AG08395 (cell line): Measurements from ENCODE around the gene RNF2.
A peak's percentile ranks its signal among the peaks of the same experiment; 100 is the strongest.
"Not testable (repeated sequence)": the region's sequence is repeated elsewhere in the genome, so short reads cannot be mapped to it uniquely, and the experiment has no call there.

Experiments used
- DNase-seq: peaks from one replicate; pipeline ENCODE4 v3.0.0; 2012; ENCODE audit warnings: mixed read lengths, low spot score

The RNF2 gene

DNA sequence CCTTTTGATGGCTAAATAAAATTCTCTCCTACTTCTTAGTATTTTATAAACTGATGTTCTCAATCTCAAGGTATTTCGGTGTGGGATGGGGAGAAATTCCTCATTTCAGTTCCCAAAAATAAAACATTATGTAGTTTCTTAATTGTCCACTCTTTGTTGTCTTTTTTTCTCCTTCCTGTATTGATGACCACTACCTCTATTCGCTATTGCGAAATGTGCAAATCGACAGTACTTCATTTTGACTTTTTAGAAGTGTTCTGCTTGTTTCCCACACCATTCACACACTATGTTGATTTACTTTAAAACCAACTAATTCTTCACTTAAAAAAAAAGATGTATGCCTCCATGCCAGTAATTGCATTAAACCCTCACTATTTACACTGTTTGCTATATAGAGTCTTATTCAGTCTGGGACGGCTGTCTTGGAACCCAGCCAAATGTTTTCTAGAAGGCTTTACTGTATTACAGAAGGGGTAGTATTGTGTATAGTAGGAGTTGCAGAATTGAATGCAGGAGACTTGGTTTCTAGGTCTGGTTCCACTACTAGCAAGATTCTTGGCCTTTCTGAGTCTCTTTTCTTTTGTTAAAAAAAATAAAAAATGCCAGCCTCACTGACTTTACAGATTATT is 5.6 kb downstream of the RNF2 start:
- no peak for DNase-seq

DNA sequence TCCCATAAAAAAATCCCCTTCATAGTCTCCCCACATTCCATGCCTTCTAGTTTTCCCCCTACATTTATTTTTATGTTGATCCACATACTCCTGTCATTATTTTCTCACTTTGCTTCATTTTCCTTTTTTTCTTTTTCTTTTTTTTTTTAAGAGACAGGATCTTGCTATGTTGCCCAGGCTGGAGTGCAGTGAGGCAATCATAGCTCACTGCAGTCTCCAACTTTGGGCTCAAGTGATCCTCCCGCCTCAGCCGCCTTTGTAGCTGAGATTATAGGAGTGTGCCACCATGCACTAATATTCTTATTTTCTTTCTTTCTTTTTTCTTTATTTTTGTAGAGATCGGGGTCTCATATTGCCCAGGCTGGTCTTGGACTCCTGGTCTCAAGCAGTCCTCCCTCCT is 7.8 kb downstream of the RNF2 start:
- no peak for DNase-seq

DNA sequence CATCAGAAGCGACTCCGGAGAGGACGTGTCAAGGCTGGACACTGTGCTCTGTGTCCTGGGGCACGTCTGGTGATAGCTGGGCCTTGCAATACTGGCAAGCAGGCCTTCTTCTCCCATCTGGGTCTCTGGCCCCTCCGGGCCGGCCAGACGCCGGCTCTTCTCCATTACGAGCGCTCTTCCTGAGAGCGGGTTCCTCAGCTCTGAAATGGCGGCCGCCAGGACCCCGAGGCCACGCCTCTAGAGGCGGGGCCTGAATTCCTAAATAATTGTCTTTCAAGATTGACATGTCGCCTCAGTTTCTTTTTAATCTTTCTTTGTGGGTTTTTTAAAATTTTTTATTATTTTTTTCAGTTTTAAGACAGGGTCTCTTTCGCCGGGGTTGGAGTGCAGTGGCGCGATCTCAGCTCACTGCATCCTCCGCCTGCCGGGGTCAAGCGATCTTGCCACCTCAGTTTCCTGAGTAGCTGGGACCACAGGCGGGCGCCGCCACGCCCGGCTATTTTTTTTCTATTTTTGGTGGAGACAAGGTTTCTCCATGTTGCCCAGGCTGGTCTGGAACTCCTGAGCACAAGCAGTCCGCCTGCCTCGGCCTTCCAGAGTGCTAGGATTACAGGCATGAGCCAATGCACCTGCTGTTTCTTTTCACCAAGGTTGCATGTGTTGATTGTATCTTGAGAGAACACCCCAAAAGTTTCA is 9.2 kb downstream of the RNF2 start:
- no peak for DNase-seq

DNA sequence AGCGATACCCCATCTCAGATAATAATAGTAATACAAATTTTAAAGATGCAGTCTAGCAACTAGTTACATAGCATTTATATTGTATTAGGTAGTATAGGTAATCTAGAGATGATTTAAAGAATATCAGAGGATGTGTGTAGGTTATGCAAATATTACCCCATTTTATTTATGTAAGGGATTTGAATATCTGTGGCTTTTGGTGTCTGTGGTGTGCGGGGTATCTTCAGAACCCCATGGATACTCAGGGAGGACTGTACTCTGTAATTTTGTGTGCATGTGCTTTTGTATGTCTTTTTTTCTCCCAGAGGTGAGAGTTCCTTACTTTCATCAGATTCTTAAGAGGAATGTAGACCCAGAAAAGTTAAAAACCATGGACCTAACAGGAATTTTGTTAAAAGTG is 12.8 kb downstream of the RNF2 start:
- no peak for DNase-seq

DNA sequence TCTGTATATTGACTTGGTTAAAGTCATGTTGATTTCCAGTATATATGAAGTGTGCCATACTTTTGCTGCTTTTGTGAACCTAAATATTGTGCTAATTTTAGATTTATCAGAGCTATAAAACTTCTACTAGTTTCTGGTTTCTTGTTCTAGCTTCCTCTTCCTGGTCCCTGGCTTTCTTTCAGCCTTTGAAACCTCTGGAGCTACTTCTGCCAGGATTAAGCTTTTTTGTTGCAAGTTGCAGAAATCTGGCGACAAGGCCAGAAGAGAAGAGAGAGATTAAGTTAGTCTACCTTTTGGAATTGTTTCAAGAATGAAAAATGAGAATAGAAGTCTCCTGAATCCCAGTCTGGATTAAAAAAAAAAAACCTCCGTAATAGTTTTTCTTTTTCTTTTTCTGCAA is 13.5 kb downstream of the RNF2 start:
- no peak for DNase-seq

DNA sequence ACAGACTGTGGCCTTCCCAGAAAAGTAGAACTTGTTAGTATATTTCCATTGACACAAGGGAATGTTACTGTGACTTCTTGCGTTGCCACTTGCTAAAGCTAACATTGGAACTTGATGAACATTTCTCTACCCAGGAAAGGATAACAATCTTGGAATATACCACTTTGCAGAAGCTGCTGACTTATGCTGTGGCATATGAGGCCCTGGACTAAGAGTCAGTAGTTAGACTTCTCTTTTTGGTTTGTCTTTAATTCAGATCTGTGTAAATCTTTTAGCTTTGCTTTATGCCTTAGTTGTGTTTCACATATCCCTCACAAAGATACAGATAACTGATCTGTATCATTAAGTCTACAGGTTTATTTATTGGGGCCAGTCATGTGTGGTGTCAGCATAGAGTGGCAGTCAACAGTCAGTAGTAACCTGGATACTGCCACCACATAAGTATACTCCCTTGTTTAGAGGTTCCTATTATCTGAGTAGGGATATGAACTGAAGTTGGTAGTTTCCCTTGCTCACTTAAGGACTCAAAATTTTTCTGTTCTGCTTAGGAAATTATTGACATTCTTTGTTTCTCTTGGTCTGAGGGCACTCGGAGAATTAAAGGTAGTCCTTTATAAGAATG is 14.7 kb downstream of the RNF2 start:
- no peak for DNase-seq

GRCh38 chr1:185062710-185063370 is 17.5 kb downstream of the RNF2 start:
- DNase-seq, result no peak

- DNase-seq, result no peak
These were observed 18.4 kb downstream of the RNF2 start for GRCh38 chr1:185063719-185064118.

DNA sequence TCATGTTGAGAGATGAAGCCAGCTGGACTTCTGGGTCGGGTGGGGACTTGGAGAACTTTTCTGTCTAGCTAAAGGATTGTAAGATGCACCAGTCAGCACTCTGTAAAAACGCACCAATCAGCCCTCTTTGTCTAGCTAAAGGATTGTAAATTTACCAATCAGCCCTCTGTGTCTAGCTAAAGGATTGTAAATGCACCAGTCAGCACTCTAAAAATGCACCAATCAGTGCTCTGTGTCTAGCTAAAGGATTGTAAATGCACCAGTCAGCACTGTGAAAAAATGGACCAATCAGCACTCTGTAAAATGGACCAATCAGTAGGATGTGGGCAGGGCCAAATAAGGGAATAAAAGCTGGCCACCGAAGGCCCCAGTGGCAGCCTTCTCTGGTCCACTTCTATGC is 19.6 kb downstream of the RNF2 start:
- DNase-seq, result not testable (repeated sequence)

DNA sequence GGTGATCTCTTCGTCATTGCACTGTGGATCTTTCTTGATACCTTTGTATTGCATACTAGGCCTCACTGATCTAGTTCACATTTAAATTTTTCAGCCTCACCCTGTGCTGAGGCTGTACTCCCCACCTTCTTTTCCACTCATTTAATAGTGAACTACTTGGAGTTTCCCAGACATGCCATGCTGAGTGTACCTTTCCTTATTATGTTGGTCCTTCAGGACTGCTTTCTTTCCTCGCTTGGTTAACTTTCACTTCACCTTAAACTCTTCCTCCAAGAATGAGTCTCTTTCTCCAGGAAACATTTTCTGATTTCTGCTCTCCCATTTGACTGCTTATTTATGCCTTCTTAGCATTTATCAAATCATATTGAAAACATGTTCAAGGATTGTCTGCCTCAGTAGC is 20.8 kb downstream of the RNF2 start:
- DNase-seq, result no peak

DNA sequence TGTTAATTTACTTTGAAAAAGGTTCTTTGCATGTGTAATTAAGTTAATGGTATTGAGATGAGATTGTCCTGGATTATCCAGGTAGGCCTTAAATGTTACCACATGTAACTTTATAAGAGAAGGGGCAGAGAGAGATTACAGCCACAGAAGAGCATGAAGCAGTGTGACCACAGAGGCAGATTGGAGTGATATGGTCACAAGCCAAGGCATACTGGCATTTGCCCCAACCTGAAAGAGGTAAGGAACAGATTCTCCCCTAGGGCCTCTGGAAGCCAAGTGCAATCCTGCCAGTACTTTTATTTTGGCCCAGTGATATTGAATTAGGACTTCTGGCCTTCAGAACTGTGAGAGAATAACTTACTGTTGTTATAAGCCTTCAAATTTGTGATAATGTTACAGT is 23.0 kb downstream of the RNF2 start:
- no peak for DNase-seq

GRCh38 chr1:185069202-185069772 is 23.9 kb downstream of the RNF2 start:
- no peak for DNase-seq

- DNase-seq, result no peak
These were observed 24.7 kb downstream of the RNF2 start for GRCh38 chr1:185070051-185070450.

DNA sequence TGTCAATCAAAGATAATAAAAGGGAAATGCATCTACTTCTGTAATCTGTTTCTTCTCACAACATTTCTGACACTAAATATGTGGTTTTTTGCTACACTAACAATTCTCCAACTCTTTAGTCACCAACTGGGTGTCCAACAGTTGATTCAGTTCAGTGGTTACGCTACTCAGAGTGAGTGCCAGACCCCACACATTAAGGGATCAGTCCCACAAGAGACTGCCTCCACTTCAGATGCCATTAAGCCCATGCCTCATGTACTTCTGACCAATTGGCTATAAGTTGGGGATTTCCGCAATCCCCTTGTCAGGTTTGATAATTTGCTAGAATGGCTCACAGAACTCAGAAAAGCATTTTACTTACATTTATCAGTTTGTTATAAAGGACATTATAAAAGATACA is 28.4 kb downstream of the RNF2 start:
- no peak for DNase-seq

GRCh38 chr1:185074307-185074706 is 28.9 kb downstream of the RNF2 start:
- peak; percentile 27 for DNase-seq

DNA sequence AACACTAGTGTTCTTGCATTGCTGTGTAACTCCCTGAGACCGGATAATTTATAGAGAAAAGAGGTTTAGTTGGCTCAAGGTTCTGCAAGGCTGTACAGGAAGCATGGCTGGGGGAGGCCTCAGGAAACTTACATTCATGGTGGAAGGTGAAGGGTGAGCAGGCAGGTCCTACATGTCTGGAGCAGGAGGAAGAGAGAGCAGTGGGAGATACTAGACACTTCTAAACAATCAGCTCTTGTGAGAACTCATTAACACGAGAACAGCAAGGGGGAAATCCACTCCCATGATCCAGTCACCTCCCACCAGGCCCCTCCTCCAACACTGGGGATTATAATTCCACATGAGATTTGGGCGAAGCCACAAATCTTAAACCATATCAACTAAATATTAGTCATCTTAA is 30.1 kb downstream of the RNF2 start:
- no peak for DNase-seq

- no peak for DNase-seq
These were observed 32.0 kb downstream of the RNF2 start for GRCh38 chr1:185077374-185077773.

GRCh38 chr1:185080422-185080821 is 35.1 kb downstream of the RNF2 start:
- DNase-seq, result no peak

DNA sequence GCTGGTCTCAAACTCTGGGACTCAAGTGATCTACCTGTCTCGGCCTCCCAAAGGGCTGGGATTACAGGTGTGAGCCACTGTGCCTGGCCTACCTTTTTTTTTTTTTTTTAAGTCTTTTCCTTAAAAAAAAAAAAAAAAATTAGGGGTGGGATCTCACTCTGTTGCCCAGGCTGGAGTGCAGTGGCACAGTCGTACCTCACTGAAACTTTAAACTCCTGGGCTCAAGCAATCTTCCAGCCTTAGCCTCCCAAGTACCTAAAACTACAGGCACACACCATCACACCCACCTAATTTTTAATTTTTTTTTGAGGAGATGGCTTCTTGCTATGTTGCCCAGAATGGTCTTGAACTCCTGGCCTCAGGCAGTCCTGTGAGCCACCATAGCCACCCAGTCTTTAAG is 38.5 kb downstream of the RNF2 start:
- DNase-seq, result no peak

GRCh38 chr1:185087101-185087500 is 41.7 kb downstream of the RNF2 start:
- no peak for DNase-seq

DNA sequence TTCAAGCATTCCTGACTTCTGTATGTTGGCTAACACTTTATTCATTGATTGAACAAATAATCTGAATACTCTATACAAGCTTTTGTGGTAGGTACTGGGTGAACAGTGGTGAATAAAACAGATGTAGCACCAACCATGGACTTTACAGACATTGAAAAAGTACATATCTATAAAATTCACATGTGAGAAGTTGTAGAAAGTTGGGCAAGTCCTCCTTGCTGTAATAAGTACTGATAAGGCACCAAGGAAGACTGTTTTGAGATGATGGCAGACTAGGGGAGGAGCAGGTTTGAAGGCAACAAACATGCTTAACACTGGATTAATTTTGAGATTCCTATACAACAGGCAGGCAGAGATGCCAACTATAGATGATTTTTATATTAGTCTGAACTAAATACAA is 42.4 kb downstream of the RNF2 start:
- DNase-seq, result no peak

GRCh38 chr1:185091480-185091879 is 46.1 kb downstream of the RNF2 start:
- no peak for DNase-seq

DNA sequence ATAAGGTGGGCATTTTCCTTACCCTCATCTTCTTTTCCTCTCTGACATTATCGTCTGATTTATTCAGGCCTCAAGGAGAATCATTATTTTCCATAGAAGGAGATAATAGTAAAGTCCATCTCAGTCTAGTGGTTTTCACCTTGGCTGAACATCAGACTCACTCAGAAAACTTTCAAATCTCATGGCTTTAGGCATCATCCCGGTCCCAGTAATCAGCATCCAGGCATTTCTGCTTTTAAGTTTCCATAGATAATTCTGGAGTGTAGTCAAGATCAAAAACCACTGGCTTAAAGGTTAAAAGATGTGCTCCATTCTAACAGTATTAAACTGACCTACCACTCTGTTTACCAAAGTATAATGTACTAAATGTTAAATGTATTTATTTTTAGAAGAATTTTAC is 49.4 kb downstream of the RNF2 start:
- no peak for DNase-seq
